ENCODE data around the gene ELK3. TPM values are rescaled to one million over a fixed set of nuclear protein-coding genes. Genes with fewer than 3 reads are reported as not detected.

Gene ELK3
- total RNA-seq, 1 experiment from 2014 or later = 9.4 TPM

DNA sequence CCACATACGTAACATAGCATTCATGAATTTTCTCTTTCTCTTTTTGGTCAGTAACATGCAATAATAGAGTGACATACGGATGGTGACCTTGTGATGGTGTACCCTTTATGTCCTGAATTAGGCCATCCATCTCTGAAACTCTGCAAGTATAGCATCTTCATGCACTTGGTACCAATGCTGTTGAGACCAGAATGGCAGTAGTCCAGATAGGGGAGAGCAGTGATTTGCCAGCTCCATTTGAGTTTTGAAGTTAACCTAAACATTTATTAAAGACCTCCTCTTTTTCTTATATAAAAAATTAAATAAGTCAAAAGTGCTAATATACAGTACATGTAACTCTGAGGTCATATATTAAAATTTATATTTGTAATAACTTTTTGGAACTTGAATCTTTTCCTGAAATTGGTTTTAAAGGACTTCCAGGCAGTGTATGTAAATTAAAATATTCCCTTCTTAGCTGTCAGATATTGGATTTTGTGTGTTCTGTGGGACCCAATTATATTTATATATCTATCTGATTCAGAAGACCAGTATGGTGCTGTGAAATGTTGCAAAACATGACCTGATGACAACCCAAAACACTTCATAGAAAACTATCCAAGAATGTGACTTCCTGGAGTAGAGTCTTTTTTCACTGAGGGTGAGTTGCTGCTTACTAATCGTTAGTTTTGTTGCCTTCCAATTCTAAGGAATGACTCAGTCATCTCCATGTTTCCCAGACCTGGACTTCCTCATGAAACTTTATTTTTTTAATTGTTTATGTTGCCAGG, 3.5 kb downstream of the ELK3 start:
- H3K4me2 ChIP-seq (ENCODE audit: insufficient read depth, insufficient read length, low read length) = no peak overlapping the region
- Mint-ChIP-seq H3K27ac (no peak overlapping the region), H3K36me3 (ENCODE audit: insufficient read depth in 1 of 3, low read depth in 3 of 3) (no peaks in the 10 kb centered on the region), H3K4me3 (no peak overlapping the region), H3K4me1 (peaks cover 13 to 18% of the 10 kb centered on the region in 2 experiments), H3K27me3 (ENCODE audit: low read depth) (peaks cover 16% of the 10 kb centered on the region), H3K9me3 (no peaks in the 10 kb centered on the region; a peak in 1 of 5 replicates)
- no peak overlapping the region for H3K23ac ChIP-seq (ENCODE audit: insufficient read length, low read depth, low read length)
- TF ChIP-seq CTCF (conservative IDR thresholded peaks at IDR 0.05) = no peak
- H2AFZ ChIP-seq (ENCODE audit: low read length) = no peak overlapping the region
- no peak overlapping the region for H4K8ac ChIP-seq (replicated peaks; ENCODE audit: insufficient read length, low read depth, low read length)
- no peak overlapping the region for H2BK120ac ChIP-seq (ENCODE audit: low read depth, low read length, poor library complexity, severe bottlenecking)
- no peaks in the 10 kb centered on the region for H3K27me3 ChIP-seq (ENCODE audit: insufficient read depth, low read length)
- 0 out of 2 replicates have a peak, but pooled peaks cover 1% of the 10 kb centered on the region for H3K79me2 ChIP-seq (ENCODE audit: insufficient read depth, low read length)
- H3K27ac ChIP-seq (ENCODE audit: insufficient read length, low read depth, low read length) = no peak overlapping the region
- no peaks in the 10 kb centered on the region for H3K79me1 ChIP-seq (ENCODE audit: insufficient read depth, low read depth, low read length, poor library complexity, severe bottlenecking)
- no peaks in the 10 kb centered on the region for H3K4me1 ChIP-seq (ENCODE audit: insufficient read depth, low read length)
- no peak overlapping the region for H3K4ac ChIP-seq (ENCODE audit: low read depth, low read length)
- H2BK5ac ChIP-seq (ENCODE audit: insufficient read length, low read length) = no peak overlapping the region
- no peaks in the 10 kb centered on the region for H3K9me3 ChIP-seq (ENCODE audit: control insufficient read depth, low read depth, low read length)
- H4K5ac ChIP-seq (ENCODE audit: insufficient read length, low read depth, low read length) = no peak overlapping the region
- WGBS (ENCODE audit: extremely low coverage, insufficient read length, low lambda C conversion rate) = no CpG with 5 or more reads among the region's 3 CpGs
- no peak for DNase-seq
- no peak overlapping the region for H3K14ac ChIP-seq (ENCODE audit: insufficient read depth, low read length)
- no peak overlapping the region for H3K9ac ChIP-seq (ENCODE audit: extremely low read depth, insufficient read length, low read length)
- no peak overlapping the region for H3K18ac ChIP-seq (ENCODE audit: insufficient read length, low read depth, low read length)
- peaks cover 13% of the 10 kb centered on the region for H3K23me2 ChIP-seq (ENCODE audit: insufficient read length, low read depth, low read length, poor library complexity, severe bottlenecking)
- no peak overlapping the region for H2AK5ac ChIP-seq (ENCODE audit: insufficient read length, low read length)
- H3T11ph ChIP-seq (ENCODE audit: low read length) = no peak overlapping the region
- no peak overlapping the region for H4K91ac ChIP-seq (ENCODE audit: insufficient read length, low read depth, low read length)
- no peak overlapping the region for H2BK12ac ChIP-seq (ENCODE audit: insufficient read length, low read depth, low read length)
- H4K20me1 ChIP-seq (ENCODE audit: control insufficient read depth, insufficient read depth, insufficient read length) = no peaks in the 10 kb centered on the region
- no peak overlapping the region for H2BK15ac ChIP-seq (ENCODE audit: low read depth, low read length)
- no peak overlapping the region for H3K56ac ChIP-seq (ENCODE audit: insufficient read length, low read depth, low read length)
- no peak overlapping the region for H2BK20ac ChIP-seq (ENCODE audit: low read depth, low read length, poor library complexity, severe bottlenecking)

All from H9 (cell line).